Aorta (tissue), 5 donors: Measurements from ENCODE around the gene AURKB. TPM values are rescaled to one million over a fixed set of nuclear protein-coding genes. Genes with fewer than 3 reads are reported as not detected.
A peak's percentile ranks its signal among the peaks of the same experiment; 100 is the strongest.
"Not testable (repeated sequence)": the region's sequence is repeated elsewhere in the genome, so short reads cannot be mapped to it uniquely, and the experiment has no call there.

ENCODE experiments used
- ATAC-seq: fragments of 200-7000 bp; cut with Tn5 transposase; one replicate; pipeline ENCODE4 v1.9.1; 2022; ENCODE audit warnings: moderate library complexity; ENCODE audit not compliant: low FRiP score
- DNase-seq, 2 donors: peaks; one replicate each; pipeline ENCODE4 v3.0.0-alpha.2; 2020
- H3K27ac ChIP-seq, 2 donors: one replicate each; pipeline ENCODE4 v1.5.1; 2013; ENCODE audit warnings: low read length in 2 of 2, mild to moderate bottlenecking in 2 of 2, moderate library complexity in 2 of 2, control low read depth in 1 of 2, inconsistent platforms in 1 of 2, low read depth in 1 of 2
- H3K27me3 ChIP-seq, 2 donors: one replicate each; pipeline ENCODE4 v1.6.1; 2013; ENCODE audit warnings: control low read depth in 1 of 2, low read length in 1 of 2, mild to moderate bottlenecking in 1 of 2, moderate library complexity in 1 of 2; ENCODE audit not compliant: insufficient read depth in 2 of 2, control insufficient read depth in 1 of 2
- H3K36me3 ChIP-seq, 2 donors: one replicate each; pipeline ENCODE4 v1.6.1; 2013; ENCODE audit warnings: control low read depth in 1 of 2, low read length in 1 of 2, mild to moderate bottlenecking in 1 of 2; ENCODE audit not compliant: insufficient read depth in 2 of 2, control insufficient read depth in 1 of 2
- H3K4me1 ChIP-seq, 2 donors: one replicate each; pipeline ENCODE4 v1.6.1; 2013; ENCODE audit warnings: low read length in 2 of 2, control low read depth in 1 of 2, mild to moderate bottlenecking in 1 of 2, moderate library complexity in 1 of 2; ENCODE audit not compliant: insufficient read depth in 2 of 2, control insufficient read depth in 1 of 2
- H3K4me3 ChIP-seq, 2 donors: one replicate each; pipeline ENCODE4 v1.5.1; 2013; ENCODE audit warnings: low read length in 2 of 2, control low read depth in 1 of 2, mild to moderate bottlenecking in 1 of 2
- H3K9me3 ChIP-seq: one replicate; pipeline ENCODE4 v1.6.1; 2013; ENCODE audit warnings: mild to moderate bottlenecking, low read length; ENCODE audit not compliant: control insufficient read depth
- WGBS, 2 donors: extraction: QIAGEN DNeasy Blood & Tissue Kit; methylation state at CpG; one replicate each; pipeline ENCODE4 v1.1.7; 2013; 5-methylcytosine and 5-hydroxymethylcytosine counted together
- intact Hi-C, 2 donors: fragments of 100-400 bp; cut with DNase I; formaldehyde crosslinking; loops; one replicate each; pipeline versions ENCODE4 v1.14.2 to v1.15.0; 2022
- long read RNA-seq, 2 donors: library from polyadenylated mRNA; unstranded; transcript quantifications; one replicate each; pipeline ENCODE4 v2.0.0, GENCODE V29; 2020 to 2021
- polyA plus RNA-seq, 2 donors: library from polyadenylated mRNA; stranded (reverse); fragments of 200-250 nt; gene quantifications; one replicate each; pipeline ENCODE4 v1.2.3, GENCODE V29; 2013
- total RNA-seq, 2 donors: library from RNA; stranded (reverse); fragmentation: NEBNext Ultra II Directional; extraction: Animal tissue kit (Norgen Biotek cat#: 25700); gene quantifications; one replicate each; pipeline ENCODE4 v1.2.1, GENCODE V29; 2021
- donor health status: healthy with polysubstance abuse.
- donor health status: Bipolar disorder and iron deficiency.
- donor health status: DM: no; HTN: no; CAD: no.
- donor health status: DM: no; HTN: no; CAD: no.
- donor health status: DM: yes; HTN: yes; CAD: no.

AURKB gene
- total RNA-seq (1 to 10 TPM in 1 of 2 donors, under 1 TPM in 1; 0.81 to 3.1 TPM), polyA plus RNA-seq (not detected)
- long read RNA-seq, donor 1, partial matches to known transcripts: 0 of 2 reads
- long read RNA-seq, donor 1, other reads (novel, unspliced or antisense): 1 of 2 reads
- long read RNA-seq, donor 2: 0 reads

GRCh38 chr17:8209907-8210760 is at the start of gene AURKB:
AURKB (minus strand) TSS chr17:8210575; CDS start chr17:8210224, 351 bp downstream.
- H3K4me3 ChIP-seq: peak within 1 kb of the TSS; percentile 3 to 64
- H3K36me3 ChIP-seq: no peaks in the 10 kb centered on the region
- no peaks in the 10 kb centered on the region for H3K4me1 ChIP-seq
- no peak within 1 kb of the TSS for H3K27ac ChIP-seq
- ATAC-seq: peak; percentile 98
- H3K9me3 ChIP-seq: no peaks in the 10 kb centered on the region
- DNase-seq: peak; percentile 96 to 97
- 1 to 2% methylated on average over 44 to 46 of the region's 46 CpGs for WGBS, 2 donors
- intact Hi-C loops: no loop called here
- no peaks in the 10 kb centered on the region for H3K27me3 ChIP-seq

GRCh38 chr17:8257801-8258200 is 47.4 kb upstream of the AURKB start:
- H3K9me3 ChIP-seq: no peaks in the 10 kb centered on the region
- H3K27ac ChIP-seq: no peak overlapping the region
- intact Hi-C loops: no loop called here
- DNase-seq (no peak), ATAC-seq (no peak)
- peaks cover 0 to 2% of the 10 kb centered on the region in 2 donors for H3K36me3 ChIP-seq
- WGBS, 2 donors: 91 to 94% methylated on average over 8 of the region's 8 CpGs
- H3K27me3 ChIP-seq: no peaks in the 10 kb centered on the region
- no peaks in the 10 kb centered on the region for H3K4me1 ChIP-seq
- H3K4me3 ChIP-seq: no peak overlapping the region

GRCh38 chr17:8256691-8257090 is 46.3 kb upstream of the AURKB start:
- intact Hi-C loops: no loop called here
- 96 to 100% methylated on average over 6 of the region's 6 CpGs for WGBS, 2 donors
- no peak overlapping the region for H3K27ac ChIP-seq
- H3K27me3 ChIP-seq: no peaks in the 10 kb centered on the region
- H3K36me3 ChIP-seq: peaks cover 0 to 2% of the 10 kb centered on the region in 2 donors
- DNase-seq: no peak
- no peak overlapping the region for H3K4me3 ChIP-seq
- no peaks in the 10 kb centered on the region for H3K4me1 ChIP-seq
- ATAC-seq: peak; percentile 11
- H3K9me3 ChIP-seq: no peaks in the 10 kb centered on the region

- DNase-seq (no peak), ATAC-seq (peak; percentile 11)
- H3K4me1 ChIP-seq: no peaks in the 10 kb centered on the region
- peaks cover 0 to 2% of the 10 kb centered on the region in 2 donors for H3K36me3 ChIP-seq
- intact Hi-C loops: no loop called here
- 93 to 94% methylated on average over 10 of the region's 10 CpGs for WGBS, 2 donors
- no peak overlapping the region for H3K4me3 ChIP-seq
- H3K27me3 ChIP-seq: no peaks in the 10 kb centered on the region
- H3K27ac ChIP-seq: no peak overlapping the region
- no peaks in the 10 kb centered on the region for H3K9me3 ChIP-seq
Observed at GRCh38 chr17:8256291-8256690, 45.9 kb upstream of the AURKB start.

GRCh38 chr17:8255499-8255898 is 45.1 kb upstream of the AURKB start:
- peaks cover 0 to 2% of the 10 kb centered on the region in 2 donors for H3K36me3 ChIP-seq
- H3K27ac ChIP-seq: no peak overlapping the region
- no peaks in the 10 kb centered on the region for H3K9me3 ChIP-seq
- no peak for DNase-seq
- ATAC-seq: no peak
- intact Hi-C loops: no loop called here
- H3K27me3 ChIP-seq: no peaks in the 10 kb centered on the region
- H3K4me1 ChIP-seq: no peaks in the 10 kb centered on the region
- WGBS, 2 donors: 91 to 95% methylated on average over 9 of the region's 9 CpGs
- no peak overlapping the region for H3K4me3 ChIP-seq

- no peaks in the 10 kb centered on the region for H3K4me1 ChIP-seq
- no peak for ATAC-seq
- intact Hi-C loops: no loop called here
- H3K4me3 ChIP-seq: no peak overlapping the region
- no peaks in the 10 kb centered on the region for H3K9me3 ChIP-seq
- peaks cover 0 to 2% of the 10 kb centered on the region in 2 donors for H3K36me3 ChIP-seq
- H3K27me3 ChIP-seq: no peaks in the 10 kb centered on the region
- no peak overlapping the region for H3K27ac ChIP-seq
- WGBS, 2 donors: 95% methylated on average over 11 of the region's 11 CpGs
- no peak for DNase-seq
Observed at GRCh38 chr17:8254881-8255280, 44.5 kb upstream of the AURKB start.

- H3K4me1 ChIP-seq: no peaks in the 10 kb centered on the region
Observed at GRCh38 chr17:8253801-8254200, 43.4 kb upstream of the AURKB start.

GRCh38 chr17:8251411-8251810 is 41.0 kb upstream of the AURKB start:
- H3K4me1 ChIP-seq, ATAC-seq, H3K4me3 ChIP-seq, H3K36me3 ChIP-seq, H3K9me3 ChIP-seq, H3K27me3 ChIP-seq, H3K27ac ChIP-seq, intact Hi-C loops, DNase-seq: not testable (repeated sequence)
- 75 to 88% methylated on average over 2 of the region's 2 CpGs for WGBS, 2 donors

More at GRCh38 chr17:8253801-8254200, 43.4 kb upstream of the AURKB start:
- H3K4me3 ChIP-seq: no peak overlapping the region
- H3K27ac ChIP-seq: no peak overlapping the region
- H3K9me3 ChIP-seq: no peaks in the 10 kb centered on the region
- no peaks in the 10 kb centered on the region for H3K27me3 ChIP-seq
- ATAC-seq (no peak), DNase-seq (no peak)
- H3K36me3 ChIP-seq: peaks cover 0 to 2% of the 10 kb centered on the region in 2 donors
- intact Hi-C loops: no loop called here
- 60 to 63% methylated on average over 8 of the region's 8 CpGs for WGBS, 2 donors
